ENCODE data around the gene TRUB2.

TRUB2 gene

GRCh38 chr9:128271112-128271511 is 51.1 kb downstream of the TRUB2 start:
- no peak for DNase-seq (ENCODE audit: low spot score)

GRCh38 chr9:128266868-128267590 is 55.2 kb downstream of the TRUB2 start:
- no peak for DNase-seq (ENCODE audit: low spot score)

- DNase-seq (ENCODE audit: low spot score): no peak
These were observed 56.8 kb downstream of the TRUB2 start for GRCh38 chr9:128265348-128265847.

DNA sequence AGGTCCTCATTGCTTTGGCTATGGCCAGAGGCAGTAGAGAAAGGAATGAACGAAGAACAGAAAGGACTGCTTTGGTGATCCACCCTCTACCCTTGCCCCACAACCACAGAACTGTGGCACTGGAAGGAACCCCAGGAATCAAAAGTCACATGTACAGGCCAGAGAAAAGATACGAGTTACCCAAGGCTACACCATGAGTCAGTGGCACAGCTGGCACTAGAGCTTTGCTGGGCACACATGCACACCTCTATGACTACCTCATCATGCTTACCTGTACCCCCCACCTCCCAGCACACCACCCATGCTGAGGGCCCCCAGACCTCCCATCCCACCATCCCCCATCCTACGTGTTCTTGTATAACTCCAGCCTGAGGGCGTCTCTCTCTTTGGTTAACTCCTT is 59.6 kb downstream of the TRUB2 start:
- DNase-seq (ENCODE audit: low spot score): no peak

DNA sequence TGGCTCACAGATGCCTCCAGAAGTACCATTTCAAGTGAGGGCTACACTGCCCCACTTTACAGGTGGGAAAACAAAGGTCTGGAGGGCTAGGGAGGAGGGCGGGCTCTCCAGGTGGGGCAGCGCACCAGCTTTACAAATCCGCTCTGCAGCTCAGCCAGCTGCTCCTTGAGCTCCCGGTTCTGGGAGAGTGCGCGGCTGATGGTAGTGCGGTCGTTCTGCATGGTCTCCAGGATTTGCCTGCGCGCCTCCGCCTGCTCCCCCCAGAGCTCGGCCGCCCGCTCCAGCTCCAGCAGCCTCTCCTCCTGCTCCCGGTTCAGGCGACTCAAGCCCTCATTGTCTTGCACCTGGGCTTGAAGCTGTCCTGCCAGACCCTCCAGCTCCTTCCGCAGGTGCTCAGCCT is 61.9 kb downstream of the TRUB2 start:
- no peak for DNase-seq (ENCODE audit: low spot score)

GRCh38 chr9:128259156-128259555 is 63.1 kb downstream of the TRUB2 start:
- DNase-seq (ENCODE audit: low spot score): no peak

DNA sequence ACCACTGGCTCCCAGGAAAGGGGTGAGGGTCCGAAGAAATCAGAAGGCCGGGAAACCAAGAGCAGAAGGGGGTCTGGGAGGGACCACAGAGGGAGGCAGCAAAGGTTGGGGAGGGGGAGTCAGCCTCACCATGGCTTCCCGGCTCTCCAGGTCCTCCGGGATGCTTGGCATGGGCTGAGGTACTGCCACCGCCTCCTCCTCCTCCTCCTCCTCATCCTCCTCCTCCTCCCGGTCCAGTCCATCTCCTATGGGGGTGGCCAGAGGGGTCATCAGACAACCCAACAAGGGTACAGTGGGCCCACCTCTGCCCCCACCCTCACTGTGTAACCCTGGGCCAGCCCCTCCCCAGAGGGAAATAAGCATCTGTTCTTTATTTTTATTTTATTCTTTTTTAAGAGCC is 63.9 kb downstream of the TRUB2 start:
- DNase-seq (ENCODE audit: low spot score): no peak

GRCh38 chr9:128257907-128258306 is 64.3 kb downstream of the TRUB2 start:
- DNase-seq (ENCODE audit: low spot score): no peak

DNA sequence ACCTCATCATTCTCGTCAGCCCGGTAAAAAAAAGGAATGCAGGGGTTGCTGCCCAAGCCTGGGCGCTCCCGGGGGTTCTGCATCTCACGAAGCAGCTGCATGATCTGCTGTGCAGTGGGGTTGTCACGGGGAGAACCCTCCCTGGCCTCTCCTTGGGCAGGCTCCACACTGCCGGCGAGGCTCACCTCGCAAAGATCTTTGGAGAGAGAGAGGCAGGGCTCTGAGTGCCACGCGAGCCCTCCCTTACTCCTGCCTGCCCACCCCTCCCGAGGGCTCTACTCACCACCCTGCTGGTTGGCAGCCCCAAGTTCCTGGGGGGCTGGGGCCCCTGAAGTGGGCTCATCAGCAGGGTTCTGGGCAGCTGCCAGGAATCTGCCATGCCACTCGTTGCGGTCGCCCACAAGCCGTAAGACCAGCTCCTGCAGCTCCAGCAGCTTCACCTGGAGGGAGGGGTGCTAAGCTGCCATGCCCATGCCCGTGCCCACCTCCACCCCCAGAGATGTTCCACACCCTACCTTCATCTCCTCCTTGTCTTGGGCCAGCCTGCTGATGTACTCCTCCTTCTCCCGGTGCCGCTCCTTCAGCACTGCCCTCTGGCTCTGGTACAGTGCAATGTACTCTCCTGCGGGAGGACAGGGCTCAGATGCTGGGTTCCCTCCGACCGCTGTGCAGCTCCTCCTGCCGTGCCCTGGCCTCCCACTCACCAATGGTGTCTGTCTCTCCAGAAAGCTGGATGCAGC is 65.0 kb downstream of the TRUB2 start:
- no peak for DNase-seq (ENCODE audit: low spot score)
